ENCODE measurements around the gene RELA.

Gene RELA

GRCh38 chr11:65609665-65610064 lies 53.1 kb downstream of the RELA start:
- CTCF ChIA-PET = interaction anchor here (1.2 to 2.7 kb wide), 2 partner anchors 16 to 17 kb away, joined by 4 to 13 read pairs; no protein-coding TSS in a partner anchor
- H3K4me1 ChIP-seq (ENCODE audit: control insufficient read depth, insufficient read depth, low read length) = no peaks in the 10 kb centered on the region
- H3K36me3 ChIP-seq (ENCODE audit: control insufficient read depth in 2 of 2, insufficient read depth in 1 of 2, low read length in 2 of 2) = peaks cover 0 to 74% of the 10 kb centered on the region in 2 experiments; a peak in 1 of 3 replicates
- H3K27ac ChIP-seq (ENCODE audit: extremely low read depth, low read depth, low read length) = no peak overlapping the region
- H3K4me3 ChIP-seq (ENCODE audit: low read depth, low read length) = no peak overlapping the region
- TF ChIP-seq OVOL3 (tag by site-specific recombination; IDR thresholded peaks at IDR 0.05) (no peak), ZNF146 (tag by site-specific recombination; IDR thresholded peaks at IDR 0.05) (no peak), EGR2 (tag by site-specific recombination; IDR thresholded peaks at IDR 0.05; ENCODE audit: low read depth) (no peak), SETDB1 (IDR thresholded peaks at IDR 0.05; ENCODE audit: insufficient read length, low read length) (no peak), ZNF549 (tag by site-specific recombination; IDR thresholded peaks at IDR 0.05) (no peak), ZNF488 (tag by site-specific recombination; IDR thresholded peaks at IDR 0.05) (no peak), ZNF501 (tag by site-specific recombination; IDR thresholded peaks at IDR 0.05) (no peak), ZNF354C (tag by site-specific recombination; IDR thresholded peaks at IDR 0.05; ENCODE audit: borderline replicate concordance, low read depth) (no peak), ZNF292 (tag by site-specific recombination; IDR thresholded peaks at IDR 0.05; ENCODE audit: borderline replicate concordance, low read depth) (no peak), ZNF366 (tag by site-specific recombination; conservative IDR thresholded peaks at IDR 0.05) (no peak), ZNF416 (tag by site-specific recombination; IDR thresholded peaks at IDR 0.05) (no peak), ZNF114 (tag by site-specific recombination; IDR thresholded peaks at IDR 0.05) (no peak)
- H3K9me3 ChIP-seq (ENCODE audit: control insufficient read depth, insufficient read depth, low read depth, low read length) = no peaks in the 10 kb centered on the region
- POLR2A ChIA-PET = no interaction called here

GRCh38 chr11:65609229-65609628 lies 53.5 kb downstream of the RELA start:
- no peaks in the 10 kb centered on the region for H3K9me3 ChIP-seq (ENCODE audit: control insufficient read depth, insufficient read depth, low read depth, low read length)
- ChIA-PET POLR2A (no interaction called here), CTCF (interaction anchor here (2.7 kb wide), 1 partner anchor 16 kb away, joined by 13 read pairs; no protein-coding TSS in a partner anchor)
- no peak overlapping the region for H3K4me3 ChIP-seq (ENCODE audit: low read depth, low read length)
- peaks cover 0 to 78% of the 10 kb centered on the region in 2 experiments; a peak in 1 of 3 replicates for H3K36me3 ChIP-seq (ENCODE audit: control insufficient read depth in 2 of 2, insufficient read depth in 1 of 2, low read length in 2 of 2)
- no peak for TF ChIP-seq TCF7L2 (IDR thresholded peaks at IDR 0.05; ENCODE audit: borderline replicate concordance, low read depth, low read length)
- TF ChIP-seq ZNF302 (tag by site-specific recombination; IDR thresholded peaks at IDR 0.05; ENCODE audit: low read depth) = no peak
- no peak for TF ChIP-seq PRDM10 (tag by site-specific recombination; IDR thresholded peaks at IDR 0.05)
- no peak for TF ChIP-seq ELK4 (IDR thresholded peaks at IDR 0.05; ENCODE audit: borderline replicate concordance, low read depth, low read length)
- no peak overlapping the region for H3K27ac ChIP-seq (ENCODE audit: extremely low read depth, low read depth, low read length)
- H3K4me1 ChIP-seq (ENCODE audit: control insufficient read depth, insufficient read depth, low read length) = no peaks in the 10 kb centered on the region

Data from HEK293 (cell line).